Measurements from ENCODE around the gene ERVFRD-1. TPM values are rescaled to one million over a fixed set of nuclear protein-coding genes. Genes with fewer than 3 reads are reported as not detected.
"Not testable (repeated sequence)": the region's sequence is repeated elsewhere in the genome, so short reads cannot be mapped to it uniquely, and the experiment has no call there.

The ERVFRD-1 gene
- total RNA-seq, 1 donor from 2014 or later, result not detected

DNA sequence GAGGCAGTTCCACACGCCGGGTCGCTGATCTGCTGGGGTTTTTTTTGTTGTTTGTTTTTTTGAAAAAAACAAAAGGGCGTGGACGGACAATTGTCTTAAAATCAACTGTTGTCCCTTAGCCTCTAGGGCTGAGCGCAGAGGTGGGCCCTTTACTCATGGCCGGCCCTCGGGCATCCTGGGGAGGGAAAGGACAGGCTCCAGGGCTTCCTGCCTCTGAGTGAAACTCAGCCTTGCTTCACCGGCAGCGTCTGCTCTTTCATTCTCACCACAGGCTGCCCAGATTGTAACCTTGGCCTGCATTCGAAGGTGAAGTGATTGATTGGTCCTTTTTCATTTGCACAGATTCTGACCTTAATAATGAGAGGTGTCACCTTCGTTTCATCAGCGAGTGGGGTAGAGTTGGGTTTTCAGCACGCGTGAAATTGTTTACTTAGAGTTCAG, 17.1 kb downstream of the ERVFRD-1 start:
- intact Hi-C loops (cut with micrococcal nuclease), result loop anchor here (5.0 to 10.0 kb wide), 2 partner anchors 328 to 960 kb away; no protein-coding TSS in a partner anchor
- H3K27me3 Mint-ChIP-seq (ENCODE audit: insufficient read depth), result no peaks in the 10 kb centered on the region
- peak overlapping the region; percentile 97 for H3K27ac Mint-ChIP-seq
- no peaks in the 10 kb centered on the region for H3K9me3 Mint-ChIP-seq
- peak; percentile 37 for DNase-seq (ENCODE audit: low spot score)
- peak overlapping the region; percentile 92 for H3K4me3 Mint-ChIP-seq
- peaks cover 32% of the 10 kb centered on the region for H3K4me1 Mint-ChIP-seq (ENCODE audit: low read depth)
- H3K36me3 Mint-ChIP-seq (ENCODE audit: low read depth), result peaks cover 4% of the 10 kb centered on the region

DNA sequence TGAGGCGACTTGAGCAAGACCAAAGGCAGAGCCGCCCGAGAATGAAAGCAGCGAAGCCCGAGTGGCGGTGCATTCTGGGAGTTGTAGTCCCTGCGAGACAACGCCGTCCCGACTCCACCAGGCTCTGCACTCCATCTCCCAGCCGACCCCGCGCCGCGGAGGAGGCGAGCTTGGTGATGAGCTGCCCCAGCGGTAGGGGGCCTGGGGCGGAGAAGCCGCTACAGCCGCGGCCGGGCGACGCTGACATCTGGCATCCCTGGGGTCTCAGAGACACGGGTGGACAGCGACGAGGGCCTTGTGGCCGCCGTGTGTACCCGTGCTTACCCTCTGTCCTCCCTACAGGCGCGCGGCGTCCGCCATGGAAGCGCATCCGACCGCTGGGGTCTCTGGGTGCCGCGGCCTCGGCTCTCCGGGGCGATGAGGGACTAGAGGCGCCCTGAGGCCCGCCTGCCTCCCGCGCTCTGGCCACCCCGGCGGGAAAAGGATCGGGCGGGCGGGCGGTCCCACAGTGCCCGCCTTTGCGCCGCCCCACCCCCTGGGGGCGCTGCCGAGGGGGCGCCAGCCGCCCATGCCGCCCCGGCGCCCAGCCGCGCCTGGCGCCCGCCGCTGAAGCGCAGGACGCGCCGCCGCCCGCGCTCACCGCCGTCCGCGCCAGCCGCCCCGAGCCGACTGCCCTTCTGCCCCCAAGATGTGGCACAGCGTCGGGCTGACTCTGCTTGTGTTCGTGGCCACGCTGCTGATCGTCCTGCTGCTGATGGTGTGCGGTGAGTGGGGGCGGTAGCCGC, 17.7 kb downstream of the ERVFRD-1 start, which contains the start of gene SMIM13:
SMIM13 (plus strand) TSS at position 209 of the 785 bp plus-strand sequence; CDS start at position 689, 480 bp downstream.
- H3K4me1 Mint-ChIP-seq (ENCODE audit: low read depth), result peaks cover 31% of the 10 kb centered on the region
- H3K36me3 Mint-ChIP-seq (ENCODE audit: low read depth), result peaks cover 3% of the 10 kb centered on the region
- peak; percentile 94 for DNase-seq (ENCODE audit: low spot score)
- H3K27ac Mint-ChIP-seq, result peak within 1 kb of the TSS; percentile 97
- H3K27me3 Mint-ChIP-seq (ENCODE audit: insufficient read depth), result no peaks in the 10 kb centered on the region
- H3K9me3 Mint-ChIP-seq, result no peaks in the 10 kb centered on the region
- H3K4me3 Mint-ChIP-seq, result peak within 1 kb of the TSS; percentile 92
- intact Hi-C loops (cut with micrococcal nuclease), result loop anchor here (1.0 to 10.0 kb wide), 11 partner anchors 45 to 961 kb away; partner anchors contain the start of genes C6orf52, MAK, NEDD9 and PAK1IP1

DNA sequence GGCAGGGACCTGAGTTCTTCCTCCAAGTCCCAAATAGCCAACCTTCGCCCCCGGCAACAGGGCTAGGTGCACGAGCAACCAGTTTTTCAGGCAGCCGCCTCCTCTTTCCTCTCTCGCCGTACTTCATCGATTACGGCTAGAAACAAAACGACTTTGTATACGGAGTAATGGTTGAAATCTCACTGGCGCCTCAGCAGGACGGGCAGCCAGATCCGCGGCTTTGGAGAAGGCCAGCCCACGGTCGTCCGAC, 18.2 kb downstream of the ERVFRD-1 start:
- no peak for DNase-seq (ENCODE audit: low spot score)
- peaks cover 31% of the 10 kb centered on the region for H3K4me1 Mint-ChIP-seq (ENCODE audit: low read depth)
- H3K9me3 Mint-ChIP-seq, result no peaks in the 10 kb centered on the region
- intact Hi-C loops (cut with micrococcal nuclease), result loop anchor here (1.0 to 10.0 kb wide), 11 partner anchors 46 to 962 kb away; partner anchors contain the start of genes C6orf52, MAK, NEDD9 and PAK1IP1
- H3K36me3 Mint-ChIP-seq (ENCODE audit: low read depth), result peaks cover 3% of the 10 kb centered on the region
- peaks cover 4% of the 10 kb centered on the region for H3K27me3 Mint-ChIP-seq (ENCODE audit: insufficient read depth)
- H3K4me3 Mint-ChIP-seq, result peak overlapping the region; percentile 90
- H3K27ac Mint-ChIP-seq, result peak overlapping the region; percentile 89

DNA sequence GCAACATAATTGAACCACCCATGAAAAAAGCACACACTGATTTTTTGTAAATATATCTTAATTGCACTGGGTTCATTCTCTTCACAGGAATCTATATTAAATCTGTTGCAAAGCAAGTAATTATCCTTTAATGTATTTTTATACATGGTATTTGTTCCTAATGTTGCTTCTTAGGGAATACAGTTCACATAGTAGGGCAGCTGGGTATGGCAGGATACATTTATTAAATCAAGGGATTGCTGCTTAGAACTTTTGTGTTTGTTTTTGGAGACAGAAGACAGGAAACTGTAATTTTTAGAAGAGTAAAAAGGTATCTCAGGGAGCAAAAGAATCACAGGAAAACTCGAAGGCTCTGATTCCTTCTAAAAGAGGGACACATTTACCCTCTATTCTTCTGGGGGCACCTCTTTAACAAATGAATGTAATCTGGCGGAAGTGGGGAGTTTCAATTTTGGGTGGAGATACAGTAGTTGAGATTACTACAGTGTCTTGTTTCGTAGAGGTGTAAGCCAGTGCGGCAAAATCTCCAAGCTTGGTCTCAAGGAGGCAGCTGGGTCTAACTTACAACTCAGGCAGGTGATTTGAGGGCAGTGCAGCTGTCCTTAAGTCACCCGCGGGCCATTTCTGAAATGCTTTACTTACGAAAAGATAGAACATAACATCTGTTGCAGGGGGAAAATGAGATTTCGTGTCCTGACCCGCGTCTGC, 18.7 kb downstream of the ERVFRD-1 start:
- intact Hi-C loops (cut with micrococcal nuclease), result loop anchor here (1.0 to 10.0 kb wide), 11 partner anchors 46 to 962 kb away; partner anchors contain the start of genes C6orf52, MAK, NEDD9 and PAK1IP1
- peaks cover 3% of the 10 kb centered on the region for H3K36me3 Mint-ChIP-seq (ENCODE audit: low read depth)
- no peaks in the 10 kb centered on the region for H3K9me3 Mint-ChIP-seq
- H3K27ac Mint-ChIP-seq, result peak overlapping the region; percentile 89
- DNase-seq (ENCODE audit: low spot score), result no peak
- H3K4me3 Mint-ChIP-seq, result peak overlapping the region; percentile 90
- H3K4me1 Mint-ChIP-seq (ENCODE audit: low read depth), result peaks cover 31% of the 10 kb centered on the region
- peaks cover 4% of the 10 kb centered on the region for H3K27me3 Mint-ChIP-seq (ENCODE audit: insufficient read depth)

DNA sequence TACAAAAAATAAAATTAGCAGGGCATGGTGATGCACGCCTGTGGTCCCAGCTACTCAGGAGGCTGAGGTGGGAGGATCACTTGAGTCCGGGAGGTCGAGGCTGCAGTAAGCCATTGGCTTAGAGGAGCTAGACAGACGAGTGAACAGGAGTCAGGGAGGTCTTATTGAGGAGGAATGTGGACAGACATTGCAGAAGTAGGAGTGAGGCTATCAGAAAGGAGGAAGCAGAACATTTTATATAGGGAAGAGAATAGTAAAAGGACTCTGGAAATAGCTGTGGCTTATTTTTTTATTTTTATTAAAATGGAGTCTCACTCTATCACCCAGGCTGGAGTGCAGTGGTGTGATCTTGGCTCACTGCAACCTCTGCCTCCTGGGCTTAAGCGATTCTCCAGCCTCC, 20.4 kb downstream of the ERVFRD-1 start:
- peaks cover 27% of the 10 kb centered on the region for H3K4me1 Mint-ChIP-seq (ENCODE audit: low read depth)
- H3K9me3 Mint-ChIP-seq; DNase-seq (ENCODE audit: low spot score); H3K4me3 Mint-ChIP-seq; H3K36me3 Mint-ChIP-seq (ENCODE audit: low read depth); H3K27me3 Mint-ChIP-seq (ENCODE audit: insufficient read depth); H3K27ac Mint-ChIP-seq: not testable (repeated sequence)
- intact Hi-C loops (cut with micrococcal nuclease), result loop anchor here (5.0 to 10.0 kb wide), 2 partner anchors 331 to 964 kb away; no protein-coding TSS in a partner anchor

DNA sequence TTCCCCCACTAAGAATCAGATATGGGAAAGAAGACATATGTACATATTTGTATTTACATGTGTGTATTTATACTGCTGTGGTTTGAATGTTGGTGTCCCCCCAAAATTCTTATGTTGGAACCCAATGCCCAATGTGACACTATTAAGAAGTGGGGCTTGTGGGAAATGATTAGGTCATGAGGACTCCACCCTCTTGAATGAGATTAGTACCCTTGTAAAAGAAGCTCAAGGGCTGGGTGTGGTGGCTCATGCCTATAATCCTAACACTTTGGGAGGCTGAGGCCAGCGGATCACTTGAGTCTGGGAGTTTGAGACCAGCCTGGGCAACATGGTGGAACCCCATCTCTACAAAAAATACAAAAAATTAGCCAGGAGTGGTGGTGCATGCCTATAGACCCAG, 21.8 kb downstream of the ERVFRD-1 start:
- DNase-seq (ENCODE audit: low spot score), result no peak
- Mint-ChIP-seq H3K27ac (no peak overlapping the region), H3K4me1 (ENCODE audit: low read depth) (peaks cover 12% of the 10 kb centered on the region), H3K9me3 (no peaks in the 10 kb centered on the region), H3K27me3 (ENCODE audit: insufficient read depth) (peaks cover 4% of the 10 kb centered on the region), H3K4me3 (no peak overlapping the region), H3K36me3 (ENCODE audit: low read depth) (no peaks in the 10 kb centered on the region)
- intact Hi-C loops (cut with micrococcal nuclease), result loop anchor here (5.0 to 10.0 kb wide), 2 partner anchors 333 to 965 kb away; no protein-coding TSS in a partner anchor

DNA sequence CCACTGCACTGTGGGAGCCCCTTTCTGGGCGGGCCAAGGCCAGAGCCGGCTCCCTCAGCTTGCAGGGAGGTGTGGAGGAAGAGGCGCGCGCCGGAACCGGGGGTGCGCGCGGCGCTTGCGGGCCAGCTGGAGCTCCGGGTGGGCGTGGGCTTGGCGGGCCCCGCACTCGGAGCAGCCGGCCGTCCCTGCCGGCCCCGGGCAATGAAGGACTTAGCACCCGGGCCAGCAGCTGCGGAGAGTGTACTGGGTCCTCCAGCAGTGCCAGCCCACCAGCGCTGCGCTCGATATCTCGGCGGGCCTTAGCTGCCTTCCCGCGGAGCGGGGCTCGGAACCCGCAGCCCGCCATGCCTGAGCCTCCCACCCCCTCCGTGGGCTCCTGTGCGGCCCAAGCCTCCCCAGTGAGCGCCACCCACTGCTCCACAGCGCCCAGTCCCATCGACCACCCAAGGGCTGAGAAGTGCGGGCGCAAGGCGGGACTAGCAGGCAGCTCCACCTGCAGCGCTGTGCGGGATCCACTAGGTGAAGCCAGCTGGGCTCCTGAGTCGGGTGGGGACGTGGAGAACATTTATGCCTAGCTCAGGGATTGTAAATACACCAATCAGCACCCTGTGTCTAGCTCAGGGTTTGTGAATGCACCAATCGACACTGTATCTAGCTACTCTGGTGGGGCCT, 24.2 kb downstream of the ERVFRD-1 start:
- H3K4me1 Mint-ChIP-seq (ENCODE audit: low read depth); H3K9me3 Mint-ChIP-seq; H3K27me3 Mint-ChIP-seq (ENCODE audit: insufficient read depth); H3K4me3 Mint-ChIP-seq; DNase-seq (ENCODE audit: low spot score); H3K27ac Mint-ChIP-seq; intact Hi-C loops (cut with micrococcal nuclease); H3K36me3 Mint-ChIP-seq (ENCODE audit: low read depth): not testable (repeated sequence)

DNA sequence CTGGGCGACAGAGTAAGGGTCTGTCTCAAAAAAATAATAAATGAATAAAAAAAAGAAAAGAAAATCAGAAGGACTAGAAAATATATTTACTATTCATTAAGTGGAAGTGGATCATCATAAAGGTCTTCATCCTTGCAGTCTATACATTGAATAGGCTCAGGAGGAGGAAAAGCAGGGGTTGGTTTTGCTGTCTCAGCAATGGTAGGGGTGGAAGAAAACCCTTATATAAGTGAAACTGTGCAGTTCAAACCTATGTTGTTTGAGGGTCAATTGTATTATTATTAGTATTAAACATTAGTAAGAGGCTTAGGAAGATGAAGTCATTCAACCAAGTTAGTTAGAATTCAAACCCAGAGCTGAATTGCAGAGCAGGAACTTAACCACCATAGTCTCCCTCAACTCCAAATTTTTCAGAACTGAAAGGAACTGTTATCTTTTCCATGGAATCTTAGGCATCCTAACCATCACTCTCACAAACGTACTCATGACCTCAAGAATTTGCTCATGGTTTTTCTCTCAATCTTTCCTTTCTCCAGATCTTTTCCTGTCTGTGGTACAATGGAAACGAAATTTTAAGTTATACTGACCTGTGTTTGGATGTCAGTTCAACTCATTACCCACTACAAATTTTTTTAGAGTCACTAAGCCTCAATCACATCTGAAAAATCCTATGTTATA, 25.6 kb downstream of the ERVFRD-1 start:
- H3K27ac Mint-ChIP-seq, result no peak overlapping the region
- no peak for DNase-seq (ENCODE audit: low spot score)
- peaks cover 9% of the 10 kb centered on the region for H3K27me3 Mint-ChIP-seq (ENCODE audit: insufficient read depth)
- H3K36me3 Mint-ChIP-seq (ENCODE audit: low read depth), result no peaks in the 10 kb centered on the region
- H3K4me3 Mint-ChIP-seq, result no peak overlapping the region
- intact Hi-C loops (cut with micrococcal nuclease), result no loop called here
- no peaks in the 10 kb centered on the region for H3K9me3 Mint-ChIP-seq
- H3K4me1 Mint-ChIP-seq (ENCODE audit: low read depth), result no peaks in the 10 kb centered on the region

DNA sequence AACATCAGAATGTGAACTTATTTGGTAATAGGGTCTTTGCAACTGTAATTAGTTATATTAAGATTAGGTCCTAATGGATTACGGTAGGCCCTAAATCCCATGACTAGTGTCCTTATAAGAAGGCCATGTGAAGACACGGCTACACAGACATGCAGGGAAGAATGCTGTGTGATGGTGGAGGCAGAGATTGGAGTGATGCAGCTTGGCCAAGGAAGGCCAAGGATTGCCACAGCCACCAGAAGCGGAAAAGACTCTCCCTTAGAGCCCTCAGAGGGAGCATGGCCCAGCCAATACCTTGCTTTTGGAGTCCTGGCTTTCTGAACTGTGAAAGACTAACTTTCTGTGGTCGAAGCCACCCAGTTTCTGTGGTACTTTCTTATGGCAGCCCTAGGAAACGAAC, 27.6 kb downstream of the ERVFRD-1 start:
- Mint-ChIP-seq H3K9me3 (no peaks in the 10 kb centered on the region), H3K4me1 (ENCODE audit: low read depth) (no peaks in the 10 kb centered on the region), H3K4me3 (no peak overlapping the region), H3K27ac (no peak overlapping the region), H3K27me3 (ENCODE audit: insufficient read depth) (peaks cover 20% of the 10 kb centered on the region), H3K36me3 (ENCODE audit: low read depth) (no peaks in the 10 kb centered on the region)
- intact Hi-C loops (cut with micrococcal nuclease), result no loop called here
- no peak for DNase-seq (ENCODE audit: low spot score)

DNA sequence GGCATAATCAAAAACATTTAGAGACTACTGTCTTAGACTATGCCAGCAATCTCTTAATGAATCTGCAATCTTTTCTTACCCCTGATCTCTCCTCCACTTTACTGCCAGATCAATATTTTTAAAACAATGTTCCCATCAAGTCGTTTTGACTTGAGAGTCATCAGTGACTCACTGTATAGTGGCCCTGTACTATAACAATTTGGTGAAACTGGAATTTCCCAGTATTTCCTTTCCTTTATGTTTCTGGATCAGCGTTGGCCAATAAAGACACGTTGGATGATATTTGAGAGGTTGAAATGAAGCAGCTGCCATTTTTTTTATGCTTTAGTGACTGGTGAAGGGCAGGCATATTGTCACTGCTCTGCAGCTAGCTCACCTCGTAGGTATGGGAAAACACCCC, 28.0 kb downstream of the ERVFRD-1 start:
- H3K36me3 Mint-ChIP-seq (ENCODE audit: low read depth), result no peaks in the 10 kb centered on the region
- no peak for DNase-seq (ENCODE audit: low spot score)
- no peaks in the 10 kb centered on the region for H3K4me1 Mint-ChIP-seq (ENCODE audit: low read depth)
- H3K4me3 Mint-ChIP-seq, result no peak overlapping the region
- intact Hi-C loops (cut with micrococcal nuclease), result no loop called here
- peaks cover 17% of the 10 kb centered on the region for H3K27me3 Mint-ChIP-seq (ENCODE audit: insufficient read depth)
- no peaks in the 10 kb centered on the region for H3K9me3 Mint-ChIP-seq
- no peak overlapping the region for H3K27ac Mint-ChIP-seq

DNA sequence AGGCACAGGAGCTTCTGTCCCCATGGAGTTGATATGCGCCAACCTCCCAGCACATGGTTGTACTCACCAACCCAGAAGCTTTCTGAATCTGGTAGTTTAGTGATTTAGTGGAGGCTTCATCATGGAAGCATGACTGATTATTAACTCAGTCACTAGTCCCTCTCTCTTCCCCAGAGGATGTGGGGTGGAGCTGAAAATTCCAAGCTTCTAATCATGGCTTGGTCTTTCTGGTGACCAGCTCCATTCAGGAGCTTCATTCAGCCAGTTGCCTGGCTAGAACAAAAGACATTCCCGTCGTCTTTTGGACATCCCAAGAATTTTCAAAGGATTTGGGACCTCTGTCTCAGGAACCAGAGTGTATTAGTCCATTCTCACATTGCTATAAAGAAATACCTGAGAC, 31.2 kb downstream of the ERVFRD-1 start:
- Mint-ChIP-seq H3K27me3 (ENCODE audit: insufficient read depth) (peaks cover 18% of the 10 kb centered on the region), H3K27ac (no peak overlapping the region), H3K4me1 (ENCODE audit: low read depth) (no peaks in the 10 kb centered on the region), H3K4me3 (no peak overlapping the region), H3K36me3 (ENCODE audit: low read depth) (no peaks in the 10 kb centered on the region), H3K9me3 (no peaks in the 10 kb centered on the region)
- intact Hi-C loops (cut with micrococcal nuclease), result no loop called here
- no peak for DNase-seq (ENCODE audit: low spot score)

DNA sequence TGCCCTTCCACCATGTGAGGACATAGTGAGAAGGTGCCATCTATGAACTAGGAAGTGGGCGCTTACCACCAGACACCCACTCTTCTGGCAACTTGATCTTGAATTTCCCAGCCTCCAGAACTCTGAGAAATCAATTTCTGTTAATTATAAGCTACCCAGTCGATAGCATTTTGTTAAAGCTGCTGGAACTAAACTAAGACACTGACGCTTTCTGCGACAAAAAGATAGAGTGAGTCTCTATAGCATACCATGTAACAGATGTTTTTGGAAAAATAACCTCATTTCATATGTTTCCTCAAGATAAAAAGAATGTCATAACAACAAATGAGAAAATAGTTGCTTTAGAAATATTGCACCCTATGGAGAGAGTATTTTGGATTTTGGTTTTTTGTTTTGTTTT, 33.3 kb downstream of the ERVFRD-1 start:
- no peaks in the 10 kb centered on the region for H3K36me3 Mint-ChIP-seq (ENCODE audit: low read depth)

More for the DNA sequence above, 33.3 kb downstream of the ERVFRD-1 start:
- Mint-ChIP-seq H3K4me3 (no peak overlapping the region), H3K27me3 (ENCODE audit: insufficient read depth) (peaks cover 18% of the 10 kb centered on the region), H3K27ac (no peak overlapping the region), H3K9me3 (no peaks in the 10 kb centered on the region), H3K4me1 (ENCODE audit: low read depth) (no peaks in the 10 kb centered on the region)
- intact Hi-C loops (cut with micrococcal nuclease), result no loop called here
- no peak for DNase-seq (ENCODE audit: low spot score)

All from activated T-helper 1 cell treated with anti-CD3 and anti-CD28 coated beads, Interleukin-12 subunit alpha, Interleukin-12 subunit beta, Interleukin-2, Interleukin-4 antibody, amounts not matched to agents 30 ng/mL and 10 ng/mL and 1 ng/mL, durations not matched to agents 14 hours and 24 hours and 36 hours (primary cell).